ENCODE results near the gene TENM4.

Gene TENM4

GRCh38 chr11:79417069-79417920, 23.5 kb downstream of the TENM4 start:
- no peak for DNase-seq

GRCh38 chr11:79415912-79416311, 24.9 kb downstream of the TENM4 start:
- DNase-seq = no peak

GRCh38 chr11:79415411-79415810, 25.4 kb downstream of the TENM4 start:
- no peak for DNase-seq

- no peak for DNase-seq
Observed at GRCh38 chr11:79414644-79415317, 26.0 kb downstream of the TENM4 start.

GRCh38 chr11:79414041-79414440, 26.8 kb downstream of the TENM4 start:
- no peak for DNase-seq

GRCh38 chr11:79413268-79413667, 27.6 kb downstream of the TENM4 start:
- DNase-seq = no peak

GRCh38 chr11:79412761-79413160, 28.1 kb downstream of the TENM4 start:
- no peak for DNase-seq

GRCh38 chr11:79409330-79409729, 31.5 kb downstream of the TENM4 start:
- DNase-seq = no peak

GRCh38 chr11:79406376-79406775, 34.5 kb downstream of the TENM4 start:
- DNase-seq = no peak

- DNase-seq = no peak
Observed at GRCh38 chr11:79404806-79405205, 36.0 kb downstream of the TENM4 start.

GRCh38 chr11:79404325-79404724, 36.5 kb downstream of the TENM4 start:
- DNase-seq = no peak

GRCh38 chr11:79403839-79404238, 37.0 kb downstream of the TENM4 start:
- DNase-seq = no peak

GRCh38 chr11:79402912-79403311, 37.9 kb downstream of the TENM4 start:
- no peak for DNase-seq

- peak; percentile 3 to 6 for DNase-seq
Observed at GRCh38 chr11:79400717-79401330, 40.0 kb downstream of the TENM4 start.

- no peak for DNase-seq
Observed at GRCh38 chr11:79400206-79400605, 40.6 kb downstream of the TENM4 start.

GRCh38 chr11:79397252-79397651, 43.6 kb downstream of the TENM4 start:
- DNase-seq = no peak

- DNase-seq = no peak
Observed at GRCh38 chr11:79396674-79397073, 44.2 kb downstream of the TENM4 start.

- DNase-seq = no peak
Observed at GRCh38 chr11:79396001-79396400, 44.8 kb downstream of the TENM4 start.

GRCh38 chr11:79393362-79394043, 47.3 kb downstream of the TENM4 start:
- no peak for DNase-seq

- no peak for DNase-seq
Observed at GRCh38 chr11:79392161-79392560, 48.7 kb downstream of the TENM4 start.

GRCh38 chr11:79390923-79391322, 49.9 kb downstream of the TENM4 start:
- DNase-seq = no peak

- no peak for DNase-seq
Observed at GRCh38 chr11:79390477-79390876, 50.4 kb downstream of the TENM4 start.

- no peak for DNase-seq
Observed at GRCh38 chr11:79388201-79388600, 52.6 kb downstream of the TENM4 start.

Data from activated CD4-positive, alpha-beta T cell treated with anti-CD3 and anti-CD28 coated beads, Interleukin-2, amount 50 U/mL, for 48 hours (primary cell).